Astrocyte (in vitro differentiated cells and primary cell): Measurements from ENCODE around the gene CTXN3. TPM values are rescaled to one million over a fixed set of nuclear protein-coding genes. Genes with fewer than 3 reads are reported as not detected.

Source experiments
- DNase-seq: peaks from one replicate; pipeline ENCODE4 v3.0.0-alpha.2; 2010; ENCODE audit warnings: low read depth
- FAIRE-seq: peaks from 2 replicates; lab custom pipeline; 2011; peaks lifted over from hg19 to GRCh38; lab: Jason Lieb, UNC
- H2AFZ ChIP-seq: 2 replicates; pipeline ENCODE4 v1.6.0; 2012; ENCODE audit warnings: low read depth, low read length, inconsistent platforms
- H3K27ac ChIP-seq: 2 replicates; pipeline ENCODE4 v1.5.1; 2011; ENCODE audit warnings: low read depth, low read length, inconsistent platforms
- H3K27me3 ChIP-seq: 2 replicates; pipeline ENCODE4 v1.6.0; 2011; ENCODE audit warnings: low read length, inconsistent platforms; ENCODE audit not compliant: insufficient read depth
- H3K36me3 ChIP-seq: 2 replicates; pipeline ENCODE4 v1.5.1; 2011; ENCODE audit warnings: low read length, inconsistent platforms; ENCODE audit not compliant: insufficient read depth
- H3K4me1 ChIP-seq: 2 replicates; pipeline ENCODE4 v1.5.1; 2011; ENCODE audit warnings: low read length, inconsistent platforms; ENCODE audit not compliant: insufficient read depth
- H3K4me2 ChIP-seq: 2 replicates; pipeline ENCODE4 v1.6.0; 2012; ENCODE audit warnings: low read length, inconsistent platforms
- H3K4me3 ChIP-seq: 2 replicates; pipeline ENCODE4 v1.5.1; 2011; ENCODE audit warnings: low read depth, mild to moderate bottlenecking, low read length, inconsistent platforms; ENCODE audit not compliant: insufficient read depth
- H3K79me2 ChIP-seq: 2 replicates; pipeline ENCODE4 v1.6.0; 2012; ENCODE audit warnings: mild to moderate bottlenecking, low read length, inconsistent platforms; ENCODE audit not compliant: insufficient read depth
- H3K9ac ChIP-seq: 2 replicates; pipeline ENCODE4 v1.6.0; 2012; ENCODE audit warnings: mild to moderate bottlenecking, low read length, inconsistent platforms
- H3K9me3 ChIP-seq: 2 replicates; pipeline ENCODE4 v1.5.1; 2012; ENCODE audit warnings: low read depth, mild to moderate bottlenecking, low read length, inconsistent platforms; ENCODE audit not compliant: insufficient read depth
- H4K20me1 ChIP-seq: 2 replicates; pipeline ENCODE4 v1.6.0; 2012; ENCODE audit warnings: low read length, inconsistent platforms; ENCODE audit not compliant: insufficient read depth
- H3K27ac Mint-ChIP-seq: one replicate; pipeline ENCODE4 v1.8.0; 2021; ENCODE audit warnings: mild to moderate bottlenecking, mixed read lengths; ENCODE audit not compliant: unreplicated experiment
- H3K27me3 Mint-ChIP-seq: one replicate; pipeline ENCODE4 v1.8.0; 2021; ENCODE audit warnings: low read depth, mixed read lengths; ENCODE audit not compliant: unreplicated experiment
- H3K36me3 Mint-ChIP-seq: one replicate; pipeline ENCODE4 v1.8.0; 2021; ENCODE audit warnings: low read depth, mixed read lengths; ENCODE audit not compliant: unreplicated experiment
- H3K4me1 Mint-ChIP-seq: one replicate; pipeline ENCODE4 v1.8.0; 2021; ENCODE audit warnings: low read depth, mixed read lengths; ENCODE audit not compliant: unreplicated experiment
- H3K4me3 Mint-ChIP-seq: one replicate; pipeline ENCODE4 v1.8.0; 2021; ENCODE audit warnings: mild to moderate bottlenecking, moderate library complexity, mixed read lengths; ENCODE audit not compliant: unreplicated experiment
- H3K9me3 Mint-ChIP-seq: one replicate; pipeline ENCODE4 v1.8.0; 2021; ENCODE audit warnings: mild to moderate bottlenecking, mixed read lengths; ENCODE audit not compliant: unreplicated experiment
- CTCF ChIP-seq: IDR thresholded peaks from 2 replicates; pipeline ENCODE4 v1.5.1; 2011; ENCODE audit warnings: low read depth, mild to moderate bottlenecking, inconsistent platforms, low read length, moderate library complexity; ENCODE audit not compliant: insufficient read depth
- EZH2 ChIP-seq: IDR thresholded peaks from 2 replicates; pipeline ENCODE4 v1.6.1; 2012; ENCODE audit warnings: mild to moderate bottlenecking, low read length, inconsistent platforms; ENCODE audit not compliant: insufficient read depth
- total RNA-seq: library from RNA; stranded (reverse); gene quantifications from 2 replicates; pipeline ENCODE4 v1.2.1, GENCODE V29; 2021

The CTXN3 gene
- total RNA-seq, 1 donor from 2014 or later: not detected

GRCh38 chr5:127680595-127680994 is 31.7 kb downstream of the CTXN3 start:
- Histone ChIP-seq H3K4me1 (no peaks in the 10 kb centered on the region), H3K4me2 (no peak overlapping the region), H3K36me3 (no peaks in the 10 kb centered on the region), H3K27ac (no peak overlapping the region), H4K20me1 (no peaks in the 10 kb centered on the region), H3K9ac (no peak overlapping the region), H3K4me3 (no peak overlapping the region), H2AFZ (no peak overlapping the region), H3K27me3 (no peaks in the 10 kb centered on the region), H3K79me2 (no peaks in the 10 kb centered on the region), H3K9me3 (no peaks in the 10 kb centered on the region)
- no peak for TF ChIP-seq CTCF
- TF ChIP-seq EZH2: no peak
- peaks cover 2% of the 10 kb centered on the region for H3K36me3 Mint-ChIP-seq
- FAIRE-seq: no peak
- no peaks in the 10 kb centered on the region for H3K27me3 Mint-ChIP-seq
- H3K9me3 Mint-ChIP-seq: peaks cover 7% of the 10 kb centered on the region
- no peak overlapping the region for H3K27ac Mint-ChIP-seq
- H3K4me3 Mint-ChIP-seq: no peak overlapping the region
- DNase-seq: no peak
- H3K4me1 Mint-ChIP-seq: no peaks in the 10 kb centered on the region

- no peak for FAIRE-seq
These were observed 34.1 kb downstream of the CTXN3 start for GRCh38 chr5:127683008-127683407.

More at GRCh38 chr5:127683008-127683407, 34.1 kb downstream of the CTXN3 start:
- H3K27ac ChIP-seq: no peak overlapping the region
- H2AFZ ChIP-seq: no peak overlapping the region
- no peak overlapping the region for H3K4me2 ChIP-seq
- no peaks in the 10 kb centered on the region for H3K4me1 Mint-ChIP-seq
- no peak for DNase-seq
- TF ChIP-seq EZH2: no peak
- no peak for TF ChIP-seq CTCF
- H3K4me1 ChIP-seq: no peaks in the 10 kb centered on the region
- H3K9me3 Mint-ChIP-seq: peaks cover 3% of the 10 kb centered on the region
- H3K4me3 Mint-ChIP-seq: no peak overlapping the region
- H3K36me3 ChIP-seq: no peaks in the 10 kb centered on the region
- no peaks in the 10 kb centered on the region for H3K27me3 ChIP-seq
- H3K9ac ChIP-seq: no peak overlapping the region
- H3K79me2 ChIP-seq: no peaks in the 10 kb centered on the region
- no peaks in the 10 kb centered on the region for H3K9me3 ChIP-seq
- H3K4me3 ChIP-seq: no peak overlapping the region
- no peak overlapping the region for H3K27ac Mint-ChIP-seq
- H3K27me3 Mint-ChIP-seq: no peaks in the 10 kb centered on the region
- peaks cover 2% of the 10 kb centered on the region for H3K36me3 Mint-ChIP-seq
- no peaks in the 10 kb centered on the region for H4K20me1 ChIP-seq
